ENCODE data around the gene LRP1B.

LRP1B gene

DNA sequence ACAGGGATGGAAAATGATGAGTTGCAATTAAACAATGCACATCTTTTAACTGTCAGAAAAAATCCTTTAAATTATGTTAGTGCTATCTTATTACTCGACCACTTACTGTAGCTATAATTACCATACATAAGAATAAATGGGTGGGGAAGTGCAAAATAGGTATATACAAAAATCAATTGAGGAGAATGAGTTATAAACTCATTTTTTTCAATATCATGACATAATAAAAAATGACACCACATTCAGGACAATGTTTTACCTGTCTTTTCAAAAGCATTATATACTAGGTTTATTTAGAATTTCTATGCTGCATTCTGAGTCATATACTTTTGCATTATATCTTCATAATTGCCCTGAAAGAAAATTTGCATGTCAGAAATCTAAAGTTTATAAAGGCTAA lies 1533.6 kb downstream of the LRP1B start:
- Histone ChIP-seq H3K4me2 (no peak overlapping the region), H3K4me1 (ENCODE audit: low read depth, poor library complexity, severe bottlenecking) (no peaks in the 10 kb centered on the region), H3K9ac (no peak overlapping the region), H2AFZ (ENCODE audit: low read depth) (no peak overlapping the region), H3K4me3 (IDR thresholded peaks at IDR 0.05; ENCODE audit: insufficient read depth, low read depth, low read length) (no peak overlapping the region), H3K27me3 (ENCODE audit: insufficient read depth, low read depth) (no peaks in the 10 kb centered on the region), H4K20me1 (ENCODE audit: insufficient read depth) (no peaks in the 10 kb centered on the region), H3K36me3 (ENCODE audit: insufficient read depth) (no peaks in the 10 kb centered on the region), H3K27ac (no peak overlapping the region), H3K79me2 (ENCODE audit: insufficient read depth, low read depth) (no peaks in the 10 kb centered on the region)
- TF ChIP-seq, protein P1, sequence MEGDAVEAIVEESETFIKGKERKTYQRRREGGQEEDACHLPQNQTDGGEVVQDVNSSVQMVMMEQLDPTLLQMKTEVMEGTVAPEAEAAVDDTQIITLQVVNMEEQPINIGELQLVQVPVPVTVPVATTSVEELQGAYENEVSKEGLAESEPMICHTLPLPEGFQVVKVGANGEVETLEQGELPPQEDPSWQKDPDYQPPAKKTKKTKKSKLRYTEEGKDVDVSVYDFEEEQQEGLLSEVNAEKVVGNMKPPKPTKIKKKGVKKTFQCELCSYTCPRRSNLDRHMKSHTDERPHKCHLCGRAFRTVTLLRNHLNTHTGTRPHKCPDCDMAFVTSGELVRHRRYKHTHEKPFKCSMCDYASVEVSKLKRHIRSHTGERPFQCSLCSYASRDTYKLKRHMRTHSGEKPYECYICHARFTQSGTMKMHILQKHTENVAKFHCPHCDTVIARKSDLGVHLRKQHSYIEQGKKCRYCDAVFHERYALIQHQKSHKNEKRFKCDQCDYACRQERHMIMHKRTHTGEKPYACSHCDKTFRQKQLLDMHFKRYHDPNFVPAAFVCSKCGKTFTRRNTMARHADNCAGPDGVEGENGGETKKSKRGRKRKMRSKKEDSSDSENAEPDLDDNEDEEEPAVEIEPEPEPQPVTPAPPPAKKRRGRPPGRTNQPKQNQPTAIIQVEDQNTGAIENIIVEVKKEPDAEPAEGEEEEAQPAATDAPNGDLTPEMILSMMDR (conservative IDR thresholded peaks at IDR 0.05; ENCODE audit: low read depth, low read length) = no peak

DNA sequence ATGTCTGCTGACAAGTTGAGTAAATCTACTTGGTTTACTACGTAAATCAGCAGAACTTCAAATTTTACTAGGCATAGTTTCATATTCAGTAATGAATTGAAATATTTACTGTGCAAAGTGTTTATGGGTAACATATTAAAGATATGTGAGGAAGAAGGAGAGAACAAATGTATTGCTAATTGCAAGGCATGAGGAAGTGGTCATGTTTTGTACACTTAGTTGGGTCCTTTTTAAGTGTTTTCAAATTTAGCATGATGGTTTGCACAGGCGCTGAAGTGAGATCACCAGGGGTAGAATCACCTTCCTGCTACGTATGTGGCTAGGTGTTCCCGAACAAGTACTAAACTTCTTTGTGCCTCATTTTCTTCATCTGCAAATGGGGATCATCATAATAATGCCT lies 1534.4 kb downstream of the LRP1B start:
- TF ChIP-seq, protein P1 (conservative IDR thresholded peaks at IDR 0.05; ENCODE audit: low read depth, low read length) = no peak
- Histone ChIP-seq H2AFZ (ENCODE audit: low read depth) (no peak overlapping the region), H3K27ac (no peak overlapping the region), H3K27me3 (ENCODE audit: insufficient read depth, low read depth) (no peaks in the 10 kb centered on the region), H3K4me1 (ENCODE audit: low read depth, poor library complexity, severe bottlenecking) (no peaks in the 10 kb centered on the region), H3K9ac (no peak overlapping the region), H3K4me2 (no peak overlapping the region), H3K36me3 (ENCODE audit: insufficient read depth) (no peaks in the 10 kb centered on the region), H3K79me2 (ENCODE audit: insufficient read depth, low read depth) (no peaks in the 10 kb centered on the region), H4K20me1 (ENCODE audit: insufficient read depth) (no peaks in the 10 kb centered on the region), H3K4me3 (IDR thresholded peaks at IDR 0.05; ENCODE audit: insufficient read depth, low read depth, low read length) (no peak overlapping the region)

DNA sequence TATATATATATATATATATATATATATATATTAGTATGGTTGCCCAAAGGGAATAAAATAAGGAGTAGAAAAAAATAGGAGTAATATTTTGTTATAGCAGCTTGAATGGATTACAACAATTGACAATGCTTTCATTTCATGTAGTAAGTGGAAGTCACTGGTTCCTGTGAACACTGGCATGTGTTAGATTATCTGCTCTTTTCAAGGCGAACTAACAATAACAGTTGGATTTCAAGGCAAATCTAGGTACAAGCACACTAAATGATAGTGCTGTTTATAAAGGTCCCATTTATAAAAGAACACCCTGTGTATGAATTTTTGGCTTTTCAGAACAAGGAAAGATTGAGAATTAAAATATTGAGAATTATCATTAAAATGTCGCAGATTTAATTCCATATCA lies 1535.7 kb downstream of the LRP1B start:
- Histone ChIP-seq H3K9ac (no peak overlapping the region), H3K4me2 (no peak overlapping the region), H2AFZ (ENCODE audit: low read depth) (no peak overlapping the region), H3K79me2 (ENCODE audit: insufficient read depth, low read depth) (no peaks in the 10 kb centered on the region), H3K4me1 (ENCODE audit: low read depth, poor library complexity, severe bottlenecking) (no peaks in the 10 kb centered on the region), H3K4me3 (IDR thresholded peaks at IDR 0.05; ENCODE audit: insufficient read depth, low read depth, low read length) (no peak overlapping the region), H3K36me3 (ENCODE audit: insufficient read depth) (no peaks in the 10 kb centered on the region), H4K20me1 (ENCODE audit: insufficient read depth) (no peaks in the 10 kb centered on the region), H3K27ac (no peak overlapping the region), H3K27me3 (ENCODE audit: insufficient read depth, low read depth) (no peaks in the 10 kb centered on the region)
- TF ChIP-seq, protein P1 (conservative IDR thresholded peaks at IDR 0.05; ENCODE audit: low read depth, low read length) = no peak

DNA sequence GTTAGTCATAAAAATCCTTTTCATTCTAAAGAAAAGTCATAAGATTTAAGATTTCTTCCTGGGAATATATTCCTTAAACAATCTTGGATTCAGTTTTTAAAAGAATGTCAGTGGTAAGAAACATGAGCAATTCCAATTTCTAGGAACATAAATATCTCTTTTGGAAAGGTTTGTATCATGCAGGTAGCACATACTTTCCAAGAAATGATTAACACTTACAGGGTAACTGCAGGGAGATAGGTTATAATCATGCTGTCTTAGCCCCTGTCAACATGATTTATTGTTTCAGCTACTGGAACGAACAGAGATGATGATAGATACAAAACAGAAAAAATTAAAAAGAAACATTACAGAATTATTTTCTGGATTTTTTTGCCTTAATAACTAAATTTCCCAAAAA lies 1537.7 kb downstream of the LRP1B start:
- no peaks in the 10 kb centered on the region for H3K36me3 ChIP-seq (ENCODE audit: insufficient read depth)
- no peak overlapping the region for H3K9ac ChIP-seq
- no peaks in the 10 kb centered on the region for H4K20me1 ChIP-seq (ENCODE audit: insufficient read depth)
- no peak overlapping the region for H3K27ac ChIP-seq
- TF ChIP-seq, protein P1 (conservative IDR thresholded peaks at IDR 0.05; ENCODE audit: low read depth, low read length) = no peak
- no peak overlapping the region for H3K4me2 ChIP-seq
- no peaks in the 10 kb centered on the region for H3K4me1 ChIP-seq (ENCODE audit: low read depth, poor library complexity, severe bottlenecking)
- H3K27me3 ChIP-seq (ENCODE audit: insufficient read depth, low read depth) = no peaks in the 10 kb centered on the region
- no peak overlapping the region for H2AFZ ChIP-seq (ENCODE audit: low read depth)
- no peak overlapping the region for H3K4me3 ChIP-seq (IDR thresholded peaks at IDR 0.05; ENCODE audit: insufficient read depth, low read depth, low read length)
- H3K79me2 ChIP-seq (ENCODE audit: insufficient read depth, low read depth) = no peaks in the 10 kb centered on the region

DNA sequence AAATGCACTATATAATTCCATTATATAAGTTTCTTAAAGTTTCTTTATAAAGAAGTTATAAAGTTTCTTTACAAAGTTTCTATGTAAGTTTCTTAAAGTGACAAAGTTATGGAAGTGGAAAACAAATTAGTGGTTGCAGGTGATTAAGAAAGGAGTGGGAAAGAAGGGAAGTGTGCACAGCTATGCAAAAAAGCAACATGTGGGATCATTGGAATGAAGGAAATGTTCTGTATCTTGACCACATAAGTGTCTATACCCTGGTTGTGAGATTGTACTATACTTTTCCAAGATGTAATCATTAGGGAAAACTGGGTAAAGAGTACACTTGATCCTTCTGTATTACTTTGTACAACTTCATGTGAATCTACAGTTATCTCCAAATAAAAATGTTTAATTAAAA lies 1541.1 kb downstream of the LRP1B start:
- Histone ChIP-seq H3K4me1 (ENCODE audit: low read depth, poor library complexity, severe bottlenecking) (no peaks in the 10 kb centered on the region), H2AFZ (ENCODE audit: low read depth) (no peak overlapping the region), H3K79me2 (ENCODE audit: insufficient read depth, low read depth) (no peaks in the 10 kb centered on the region), H3K27me3 (ENCODE audit: insufficient read depth, low read depth) (no peaks in the 10 kb centered on the region), H3K27ac (no peak overlapping the region), H3K36me3 (ENCODE audit: insufficient read depth) (no peaks in the 10 kb centered on the region), H3K4me2 (no peak overlapping the region), H3K4me3 (IDR thresholded peaks at IDR 0.05; ENCODE audit: insufficient read depth, low read depth, low read length) (no peak overlapping the region), H4K20me1 (ENCODE audit: insufficient read depth) (no peaks in the 10 kb centered on the region), H3K9ac (no peak overlapping the region)
- TF ChIP-seq, protein P1 (conservative IDR thresholded peaks at IDR 0.05; ENCODE audit: low read depth, low read length) = no peak

Measured in KMS-11 (cell line).